HUDEP-2 (cell line): ENCODE results near the gene NCCRP1.
"Not testable (repeated sequence)": the region's sequence is repeated elsewhere in the genome, so short reads cannot be mapped to it uniquely, and the experiment has no call there.

Experiments
- DNase-seq, 76 experiments: peaks; one replicate each; lab custom pipeline; 2025; ENCODE audit not compliant: unreplicated experiment in 76 of 76; lab: John Stamatoyannopoulos, UW

Gene NCCRP1

DNA sequence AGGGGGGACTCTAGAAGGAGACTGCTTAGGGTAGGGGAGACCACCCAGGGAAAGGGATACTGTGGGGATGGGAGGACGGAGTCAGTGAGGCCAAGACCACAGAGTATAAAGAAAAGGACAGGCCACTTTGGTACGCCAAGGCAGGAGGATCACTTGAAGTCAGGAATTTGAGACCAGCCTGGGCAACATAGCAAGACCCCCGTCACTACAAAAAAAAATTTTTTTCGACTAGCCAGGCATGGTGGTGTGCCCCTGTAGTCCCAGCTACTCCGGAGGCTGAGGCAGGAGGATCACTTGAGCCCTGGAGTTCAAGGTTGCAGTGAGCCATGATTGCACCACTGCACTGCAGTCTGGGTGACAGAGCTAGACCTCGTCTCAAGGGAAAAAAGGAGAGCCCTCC is 41.4 kb downstream of the NCCRP1 start:
- DNase-seq = no peak

DNA sequence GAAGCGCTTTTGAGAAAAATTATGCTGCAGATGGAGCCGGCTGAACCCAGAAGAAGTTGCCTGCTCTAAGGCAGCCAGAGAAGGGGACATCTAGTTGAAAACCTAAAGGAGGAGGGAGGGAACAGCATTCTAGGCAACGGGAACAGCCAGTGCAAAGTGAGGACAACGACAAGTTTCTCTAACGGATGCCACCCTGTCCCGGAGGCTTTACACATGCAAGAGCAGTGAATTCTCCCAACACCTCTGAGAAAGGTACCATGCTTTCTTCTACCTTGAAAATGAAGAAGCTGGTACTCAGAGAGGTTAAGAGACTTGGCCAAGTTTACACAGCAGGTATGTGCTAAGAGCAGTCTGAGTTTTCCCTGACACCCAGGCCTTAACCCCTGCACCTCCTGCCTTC is 42.2 kb downstream of the NCCRP1 start:
- no peak for DNase-seq

DNA sequence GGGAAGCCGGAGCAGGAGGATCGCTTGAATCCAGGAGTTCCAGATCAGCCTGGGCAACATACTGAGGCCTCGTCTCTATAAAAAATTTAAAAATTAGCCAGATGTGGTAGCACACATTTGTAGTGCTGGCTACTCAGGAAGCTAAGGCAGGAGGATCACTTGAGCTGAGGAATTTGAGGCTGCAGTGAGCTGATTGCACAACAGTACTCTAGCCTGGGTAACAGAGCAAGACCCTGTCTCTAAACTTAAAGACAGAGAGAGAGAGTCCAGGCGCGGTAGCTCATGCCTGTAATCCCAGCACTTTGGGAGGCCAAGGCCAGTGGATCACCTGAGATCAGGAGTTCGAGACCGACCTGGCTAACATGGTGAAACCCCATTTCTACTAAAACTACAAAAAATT is 43.7 kb downstream of the NCCRP1 start:
- no peak for DNase-seq

DNA sequence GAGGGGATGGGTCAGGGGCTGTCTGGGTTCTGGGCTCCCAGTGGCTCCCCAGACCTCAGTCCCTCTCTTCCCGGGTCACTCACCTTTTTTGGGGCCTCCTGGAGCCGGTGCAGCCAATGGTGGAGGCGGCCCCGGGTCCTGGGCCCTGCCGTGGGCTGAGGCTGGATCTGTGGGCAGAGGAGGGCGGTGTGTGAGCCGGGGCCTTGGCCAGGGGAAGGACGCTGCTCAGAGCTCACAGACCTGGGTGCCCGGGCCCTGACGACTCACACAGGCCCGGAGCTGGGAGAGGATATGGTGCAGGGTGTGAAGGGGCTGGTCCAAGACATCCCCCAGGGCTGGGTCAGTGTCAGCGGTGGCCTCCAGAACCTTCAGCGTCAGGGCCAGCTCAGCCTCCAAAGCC is 47.0 kb downstream of the NCCRP1 start:
- DNase-seq = not testable (repeated sequence)

DNA sequence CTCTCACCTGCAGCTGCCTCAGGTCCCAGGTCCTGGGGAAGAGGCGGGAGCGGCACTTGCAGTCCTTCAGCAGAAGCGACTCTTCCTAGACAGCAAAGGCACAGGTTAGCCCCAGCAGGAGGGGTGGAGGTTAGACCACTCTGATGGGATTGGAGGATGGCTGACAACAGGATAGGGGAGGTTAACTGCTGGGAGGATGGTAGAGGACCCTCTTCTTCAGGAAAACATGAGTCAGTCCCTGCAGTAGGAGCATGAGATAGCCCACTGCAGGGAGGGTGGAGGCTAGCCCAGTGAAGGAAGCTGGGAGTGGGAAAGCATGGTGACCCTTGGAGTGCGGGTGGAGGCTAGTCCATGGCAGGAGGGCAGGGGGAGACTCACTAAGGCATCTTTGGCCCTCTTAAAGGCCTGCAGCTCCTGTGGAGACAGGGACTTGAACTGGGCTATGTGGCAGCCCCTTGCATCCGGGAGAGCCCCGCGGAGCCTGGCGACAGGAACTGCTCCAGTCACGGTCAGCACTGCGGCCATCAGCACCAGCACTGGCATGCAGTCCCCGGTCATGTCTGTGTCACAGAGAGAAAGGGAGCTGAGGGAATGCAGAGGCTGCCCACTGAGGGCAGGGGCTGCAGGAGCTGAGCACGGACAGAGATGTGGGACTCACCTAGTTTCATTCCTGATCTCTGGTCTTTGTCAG is 47.8 kb downstream of the NCCRP1 start, which contains the start of gene IFNL3:
TSS of gene IFNL3 (minus strand) at position 597 of the 691 bp plus-strand sequence. CDS start at position 558, 39 bp downstream.
- DNase-seq = not testable (repeated sequence)

DNA sequence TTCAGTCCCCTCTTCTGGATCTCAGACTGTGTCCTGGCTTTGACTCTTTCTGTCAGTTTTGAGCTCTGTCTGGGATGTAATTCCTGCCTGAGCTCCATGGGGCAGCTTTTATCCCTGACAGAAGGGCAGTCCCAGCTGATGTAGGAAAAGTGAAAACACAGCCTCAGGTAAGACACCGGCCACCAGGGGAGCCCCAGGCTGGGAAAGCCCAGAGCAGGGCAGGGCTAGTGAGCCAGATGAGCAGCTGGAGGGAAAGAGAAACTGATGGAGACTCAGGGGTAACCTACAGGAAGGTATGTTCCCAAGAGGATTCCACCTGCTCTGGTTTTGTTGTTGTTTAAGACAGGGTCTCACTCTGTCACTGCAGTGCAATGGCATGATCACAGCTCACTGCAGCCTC is 48.4 kb downstream of the NCCRP1 start:
- not testable (repeated sequence) for DNase-seq

DNA sequence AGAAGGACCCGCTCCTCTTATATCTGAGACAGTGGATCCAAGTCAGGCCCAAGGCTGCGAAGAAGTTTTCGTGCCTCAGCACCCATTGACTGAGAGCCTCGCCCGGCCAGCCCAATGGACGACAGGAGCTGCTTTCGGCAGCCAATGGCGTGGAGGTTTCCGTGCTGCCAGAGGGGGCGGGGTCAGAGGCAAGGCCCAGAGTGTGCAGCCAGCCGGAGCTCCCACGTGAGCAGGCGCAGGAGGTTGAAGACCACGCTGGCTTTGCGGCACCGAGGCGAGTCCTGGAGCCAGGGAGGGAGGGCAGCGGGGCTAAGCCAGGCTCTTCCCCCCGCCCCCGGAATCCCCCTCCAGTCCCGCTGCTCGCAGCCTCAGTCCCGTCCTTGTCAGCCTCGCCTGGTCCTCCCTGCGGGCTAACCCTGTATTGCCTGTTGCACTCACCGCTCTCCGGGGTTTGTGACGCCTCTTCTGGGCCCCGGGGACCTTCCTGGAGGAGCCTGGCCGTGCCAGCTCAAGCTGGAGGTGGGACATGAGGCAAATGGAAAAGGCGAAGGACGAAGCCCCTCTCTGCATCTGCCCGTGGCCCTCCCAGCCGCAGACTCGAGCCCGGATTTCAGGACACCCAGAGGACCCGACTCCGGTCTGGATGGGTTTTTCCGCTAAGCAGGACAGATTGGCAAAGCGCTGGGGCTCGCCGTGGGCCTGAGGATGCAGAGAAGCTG is 50.3 kb downstream of the NCCRP1 start:
- peak; percentile 69 to 99 (median 96) for DNase-seq

DNA sequence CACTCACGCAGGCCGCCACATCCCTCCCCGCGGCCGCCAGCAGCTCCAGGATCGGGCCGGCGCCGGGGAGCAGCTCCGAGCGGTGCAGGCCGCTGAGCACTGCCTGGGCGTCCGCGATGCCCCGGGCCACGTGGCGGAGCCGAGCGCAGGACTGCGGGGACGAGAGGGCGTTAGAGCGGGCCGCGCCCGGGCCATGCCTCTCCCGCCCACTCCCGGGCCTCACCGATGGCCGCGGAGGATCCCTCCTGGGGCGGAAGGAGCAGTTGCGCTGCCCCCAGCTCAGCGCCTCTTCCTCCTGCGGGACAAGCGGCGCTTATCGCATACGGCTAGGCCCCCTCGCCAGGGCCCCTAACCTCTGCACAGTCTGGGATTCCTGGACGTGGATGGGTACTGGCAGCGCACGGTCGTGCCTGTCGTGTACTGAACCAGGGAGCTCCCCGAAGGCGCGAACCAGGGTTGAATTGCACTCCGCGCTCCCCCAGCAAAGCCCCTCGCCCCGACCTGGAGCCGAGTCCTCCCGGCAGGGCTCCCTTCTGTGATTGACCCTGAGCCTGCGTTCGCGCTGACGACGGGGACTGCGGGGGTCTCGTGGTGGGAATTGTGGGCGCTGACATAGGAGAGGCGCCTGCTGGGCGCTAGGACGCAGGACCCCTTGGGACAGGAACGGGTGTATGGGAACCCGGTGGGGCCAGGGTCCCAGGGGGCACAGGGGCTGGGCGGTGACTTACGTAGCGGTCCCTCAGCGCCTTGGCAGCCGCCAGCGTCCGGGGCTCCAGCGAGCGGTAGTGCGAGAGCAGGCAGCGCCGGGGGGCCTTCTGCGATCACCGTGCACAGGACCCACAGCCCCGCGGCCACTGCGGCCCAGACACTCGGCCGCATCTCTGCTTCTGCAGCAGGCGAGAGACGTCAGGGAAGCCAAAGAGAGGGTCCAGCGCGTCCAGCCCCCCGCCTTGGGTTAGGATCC is 51.2 kb downstream of the NCCRP1 start:
- peak in 53 of 76 experiments; percentile 18 to 68 (median 52) for DNase-seq

DNA sequence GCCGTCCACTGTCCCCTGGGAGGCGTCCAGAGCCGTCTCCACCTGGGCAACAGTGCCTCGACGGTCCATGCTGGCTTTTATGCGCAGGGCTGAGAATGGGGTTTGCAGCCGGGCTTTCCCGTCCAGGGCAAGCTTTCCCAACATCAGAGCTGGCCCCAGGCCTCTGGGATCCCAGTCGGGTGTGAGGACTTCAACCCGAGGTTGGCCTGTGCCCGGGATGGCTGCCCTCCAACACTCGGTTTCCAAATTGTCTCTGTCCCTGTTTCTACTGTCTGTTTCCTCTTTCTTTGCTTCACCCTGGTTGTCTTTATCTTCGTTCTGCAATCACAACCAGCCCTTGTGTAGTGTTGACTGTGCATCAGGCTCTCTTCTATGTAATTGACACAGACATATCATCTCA is 52.0 kb downstream of the NCCRP1 start, which contains the start of gene IFNL4:
TSS of gene IFNL4 (minus strand) at position 51 of the 400 bp plus-strand sequence.
- DNase-seq = peak in 10 of 76 experiments; percentile 12 to 35 (median 17)

DNA sequence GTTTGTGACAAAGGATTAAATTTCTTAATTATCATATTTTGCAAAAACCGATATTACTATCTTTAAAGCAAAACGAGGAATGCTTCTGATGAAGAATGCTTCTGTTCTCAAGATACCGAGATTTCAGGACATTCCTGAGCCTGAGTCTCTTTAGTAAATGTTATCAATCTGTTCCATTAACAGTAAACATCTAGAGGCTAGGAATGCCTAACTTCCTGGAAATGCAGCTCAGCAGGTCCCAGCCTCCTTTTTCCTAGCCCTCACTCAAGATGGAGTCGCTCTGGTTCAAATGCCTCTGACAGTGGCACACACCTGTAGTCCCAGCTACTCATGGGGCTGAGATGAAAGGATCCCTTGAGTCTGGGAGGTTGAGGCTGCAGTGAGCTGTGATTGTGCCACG is 54.3 kb downstream of the NCCRP1 start:
- no peak for DNase-seq
